ENCODE measurements around the gene BAG2.

GRCh38 chr6:57220083-57220703, 48.1 kb downstream of the BAG2 start:
- TF ChIP-seq CTCF (IDR thresholded peaks at IDR 0.05) (no peak), EZH2 (IDR thresholded peaks at IDR 0.05) (no peak)

All from neural progenitor cell (in vitro differentiated cells).